ENCODE measurements around the gene ATP23.

ATP23 gene

DNA sequence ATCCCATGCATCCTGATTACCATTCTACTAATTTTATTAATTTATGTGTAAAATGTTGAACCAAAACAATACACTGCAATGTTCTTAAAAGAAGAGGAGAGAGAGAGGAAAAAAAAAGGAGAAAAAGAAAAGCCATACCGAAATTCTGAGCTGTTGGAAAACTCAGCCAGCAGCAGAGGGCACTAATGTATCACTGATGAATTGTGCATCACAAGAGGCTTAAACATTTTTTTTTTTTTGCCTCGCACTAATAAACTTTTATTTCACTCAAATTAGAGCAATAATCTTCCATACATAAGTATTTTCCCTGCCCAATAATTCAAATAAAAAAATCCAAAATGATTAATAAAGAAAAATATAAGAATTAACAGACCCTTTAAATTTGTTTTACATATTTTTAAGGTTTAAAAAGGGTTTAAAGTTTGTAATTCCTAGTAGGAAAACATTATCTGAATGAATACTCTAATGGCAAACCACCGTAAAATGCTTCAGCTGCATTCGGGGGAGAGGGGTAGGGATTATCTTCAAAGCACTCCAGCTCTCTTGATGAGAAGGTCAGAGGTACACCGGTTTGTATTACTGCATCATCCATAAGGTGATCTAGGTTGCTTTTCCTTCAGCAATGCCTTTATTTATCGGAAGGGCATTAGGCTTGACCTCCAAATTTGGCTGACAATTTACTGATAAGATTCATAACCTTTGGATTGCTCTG is 41.9 kb downstream of the ATP23 start:
- TF ChIP-seq SPI1 (IDR thresholded peaks at IDR 0.05; ENCODE audit: borderline replicate concordance, low read depth) (no peak), CTCF (IDR thresholded peaks at IDR 0.05; ENCODE audit: insufficient read depth, low read length) (peak; percentile 33)
- Histone ChIP-seq H3K4me3 (replicated peaks; ENCODE audit: insufficient read depth, low read length) (no peak overlapping the region), H3K27me3 (ENCODE audit: insufficient read depth, poor library complexity, severe bottlenecking) (no peaks in the 10 kb centered on the region), H3K27ac (replicated peaks) (no peak overlapping the region)
- peak in 1 of 2 experiments; percentile 43 for DNase-seq (ENCODE audit: low read depth in 1 of 2, low spot score in 1 of 2)

DNA sequence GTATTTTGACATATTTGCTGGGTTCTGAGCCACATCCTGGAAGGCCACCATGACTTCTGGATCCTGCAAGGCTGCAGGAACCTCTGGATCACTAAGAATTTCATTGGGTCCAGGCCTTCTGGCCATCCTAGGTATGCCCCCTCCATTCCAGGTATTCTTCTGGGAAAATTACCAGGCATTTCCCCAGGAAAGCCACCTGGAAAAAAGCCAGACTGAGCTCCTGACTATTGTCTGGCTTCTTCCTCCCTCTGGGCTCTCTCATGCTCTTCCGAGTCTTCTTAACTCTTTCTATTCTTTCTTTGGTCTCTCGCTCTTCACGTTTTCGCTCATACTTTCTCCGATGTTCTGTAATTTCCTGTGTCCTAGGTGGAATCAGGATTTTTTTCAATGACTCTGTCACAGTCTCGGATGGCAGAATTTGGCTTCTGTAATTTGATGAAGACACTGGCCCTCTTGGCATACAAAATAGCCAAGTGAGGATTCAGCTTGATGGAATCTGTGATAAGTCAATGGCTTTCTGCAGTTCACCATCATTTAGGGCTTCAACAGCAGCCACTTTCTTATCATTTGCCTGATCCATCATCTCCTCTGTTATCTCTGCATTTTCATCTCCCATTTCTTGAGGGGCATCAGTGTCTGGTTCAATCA is 42.6 kb downstream of the ATP23 start:
- no peak overlapping the region for H3K4me3 ChIP-seq (replicated peaks; ENCODE audit: insufficient read depth, low read length)
- TF ChIP-seq, protein P1, sequence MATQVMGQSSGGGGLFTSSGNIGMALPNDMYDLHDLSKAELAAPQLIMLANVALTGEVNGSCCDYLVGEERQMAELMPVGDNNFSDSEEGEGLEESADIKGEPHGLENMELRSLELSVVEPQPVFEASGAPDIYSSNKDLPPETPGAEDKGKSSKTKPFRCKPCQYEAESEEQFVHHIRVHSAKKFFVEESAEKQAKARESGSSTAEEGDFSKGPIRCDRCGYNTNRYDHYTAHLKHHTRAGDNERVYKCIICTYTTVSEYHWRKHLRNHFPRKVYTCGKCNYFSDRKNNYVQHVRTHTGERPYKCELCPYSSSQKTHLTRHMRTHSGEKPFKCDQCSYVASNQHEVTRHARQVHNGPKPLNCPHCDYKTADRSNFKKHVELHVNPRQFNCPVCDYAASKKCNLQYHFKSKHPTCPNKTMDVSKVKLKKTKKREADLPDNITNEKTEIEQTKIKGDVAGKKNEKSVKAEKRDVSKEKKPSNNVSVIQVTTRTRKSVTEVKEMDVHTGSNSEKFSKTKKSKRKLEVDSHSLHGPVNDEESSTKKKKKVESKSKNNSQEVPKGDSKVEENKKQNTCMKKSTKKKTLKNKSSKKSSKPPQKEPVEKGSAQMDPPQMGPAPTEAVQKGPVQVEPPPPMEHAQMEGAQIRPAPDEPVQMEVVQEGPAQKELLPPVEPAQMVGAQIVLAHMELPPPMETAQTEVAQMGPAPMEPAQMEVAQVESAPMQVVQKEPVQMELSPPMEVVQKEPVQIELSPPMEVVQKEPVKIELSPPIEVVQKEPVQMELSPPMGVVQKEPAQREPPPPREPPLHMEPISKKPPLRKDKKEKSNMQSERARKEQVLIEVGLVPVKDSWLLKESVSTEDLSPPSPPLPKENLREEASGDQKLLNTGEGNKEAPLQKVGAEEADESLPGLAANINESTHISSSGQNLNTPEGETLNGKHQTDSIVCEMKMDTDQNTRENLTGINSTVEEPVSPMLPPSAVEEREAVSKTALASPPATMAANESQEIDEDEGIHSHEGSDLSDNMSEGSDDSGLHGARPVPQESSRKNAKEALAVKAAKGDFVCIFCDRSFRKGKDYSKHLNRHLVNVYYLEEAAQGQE (IDR thresholded peaks at IDR 0.05; ENCODE audit: insufficient replicate concordance, low read depth), result no peak
- no peak for TF ChIP-seq SPI1 (IDR thresholded peaks at IDR 0.05; ENCODE audit: borderline replicate concordance, low read depth)
- TF ChIP-seq GABPA (IDR thresholded peaks at IDR 0.05; ENCODE audit: low read depth), result no peak
- TF ChIP-seq CTCF (IDR thresholded peaks at IDR 0.05; ENCODE audit: insufficient read depth, low read length), result no peak
- TF ChIP-seq POLR2AphosphoS5 (IDR thresholded peaks at IDR 0.05; ENCODE audit: low read depth), result no peak
- no peaks in the 10 kb centered on the region for H3K27me3 ChIP-seq (ENCODE audit: insufficient read depth, poor library complexity, severe bottlenecking)
- H3K27ac ChIP-seq (replicated peaks), result no peak overlapping the region
- DNase-seq (ENCODE audit: low read depth in 1 of 2, low spot score in 1 of 2), result no peak

GRCh38 chr12:57984629-57985151 is 43.3 kb downstream of the ATP23 start:
- no peak for DNase-seq (ENCODE audit: low read depth in 1 of 2, low spot score in 1 of 2)
- H3K27ac ChIP-seq (replicated peaks), result peak overlapping the region; percentile 42
- TF ChIP-seq POLR2AphosphoS5 (IDR thresholded peaks at IDR 0.05; ENCODE audit: low read depth) (no peak), SPI1 (IDR thresholded peaks at IDR 0.05; ENCODE audit: borderline replicate concordance, low read depth) (no peak), GABPA (IDR thresholded peaks at IDR 0.05; ENCODE audit: low read depth) (no peak), CTCF (IDR thresholded peaks at IDR 0.05; ENCODE audit: insufficient read depth, low read length) (no peak)
- TF ChIP-seq, protein P1 (IDR thresholded peaks at IDR 0.05; ENCODE audit: insufficient replicate concordance, low read depth), result no peak
- no peak overlapping the region for H3K4me3 ChIP-seq (replicated peaks; ENCODE audit: insufficient read depth, low read length)
- no peaks in the 10 kb centered on the region for H3K27me3 ChIP-seq (ENCODE audit: insufficient read depth, poor library complexity, severe bottlenecking)
